Right cardiac atrium (tissue), 5 donors: ENCODE measurements around the gene A2M. TPM values are rescaled to one million over a fixed set of nuclear protein-coding genes. Genes with fewer than 3 reads are reported as not detected.

Experiments used
- ATAC-seq, 2 donors: fragments of 200-7000 bp; cut with Tn5 transposase; one replicate each; pipeline versions ENCODE4 v1.8.0 to v1.9.1; 2020; ENCODE audit warnings: moderate library complexity in 2 of 2, mild to moderate bottlenecking in 1 of 2
- DNase-seq, 3 donors: peaks; one replicate each; pipeline ENCODE4 v3.0.0-alpha.2; 2020
- H3K27ac ChIP-seq: one replicate; pipeline ENCODE4 v1.5.1; 2013; ENCODE audit warnings: mild to moderate bottlenecking, low read length, control low read depth, moderate library complexity
- H3K27me3 ChIP-seq: one replicate; pipeline ENCODE4 v1.6.1; 2013; ENCODE audit not compliant: control insufficient read depth, insufficient read depth
- H3K4me1 ChIP-seq: one replicate; pipeline ENCODE4 v1.6.1; 2013; ENCODE audit warnings: low read length; ENCODE audit not compliant: control insufficient read depth, insufficient read depth
- H3K4me3 ChIP-seq: one replicate; pipeline ENCODE4 v1.5.1; 2013; ENCODE audit warnings: low read length, control low read depth
- H3K9me3 ChIP-seq: one replicate; pipeline ENCODE4 v1.6.1; 2013; ENCODE audit warnings: low read length; ENCODE audit not compliant: control insufficient read depth
- WGBS: extraction: QIAGEN DNeasy Blood & Tissue Kit; methylation state at CpG from one replicate; pipeline ENCODE4 v1.1.7; 2013; 5-methylcytosine and 5-hydroxymethylcytosine counted together
- intact Hi-C, 4 donors: fragments of 100-400 bp; cut with DNase I; formaldehyde crosslinking; loops; one replicate each; pipeline versions ENCODE4 v1.11.0 to v1.14.0; 2022 to 2023
- polyA plus RNA-seq: library from polyadenylated mRNA; stranded (reverse); fragments of 200-250 nt; gene quantifications from one replicate; pipeline ENCODE4 v1.2.3, GENCODE V29; 2013
- total RNA-seq, 4 donors: library from RNA; stranded (reverse); fragmentation: NEBNext Ultra II Directional; extraction: Animal tissue kit (Norgen Biotek cat#: 25700); gene quantifications; one replicate each; pipeline ENCODE4 v1.2.1, GENCODE V29; 2021
- donor health status: healthy with polysubstance abuse.
- donor health status: DM: no; HTN: yes; CAD: no.
- donor health status: DM: no; HTN: no; CAD: no.
- donor health status: DM: no; HTN: yes; CAD: no; lungs with severe emphysema.
- donor health status: DM: yes; HTN: yes; CAD: no.

The A2M gene
- total and polyA plus RNA-seq, 5 donors, result 165 to 604 (median 503) TPM

DNA sequence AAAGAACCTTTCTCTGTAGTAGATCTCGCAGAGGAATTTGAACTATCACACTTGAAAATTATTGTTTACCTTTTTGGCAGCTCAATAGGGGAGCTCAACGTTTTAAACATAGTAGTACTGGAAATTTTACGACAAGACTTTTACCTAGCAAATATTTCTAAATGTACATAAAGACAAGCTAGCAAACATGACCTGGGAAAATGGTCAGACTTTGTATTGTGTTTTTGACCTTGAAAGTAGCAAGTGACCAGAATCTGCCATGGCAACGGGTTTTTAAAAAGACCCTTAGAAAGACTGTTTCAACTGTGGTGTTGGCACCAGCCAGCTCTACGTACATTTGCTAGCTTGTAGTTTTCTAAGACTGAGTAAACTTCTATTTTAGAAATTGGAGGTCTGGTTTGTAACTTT lies 20.2 kb upstream of the A2M start:
- intact Hi-C loops, result no loop called here
- no peak overlapping the region for H3K27ac ChIP-seq
- no peaks in the 10 kb centered on the region for H3K9me3 ChIP-seq
- no peak overlapping the region for H3K4me3 ChIP-seq
- DNase-seq (no peak), ATAC-seq (no peak)
- no peaks in the 10 kb centered on the region for H3K4me1 ChIP-seq
- no peaks in the 10 kb centered on the region for H3K27me3 ChIP-seq
- WGBS, result 93% methylated on average over 5 of the region's 5 CpGs

GRCh38 chr12:9134981-9135628 lies 19.4 kb upstream of the A2M start:
- WGBS, result 80% methylated on average over 16 of the region's 16 CpGs
- DNase-seq, result peak in 1 of 3 donors; percentile 45

GRCh38 chr12:9133216-9133916 lies 17.6 kb upstream of the A2M start:
- no peak for DNase-seq
- Histone ChIP-seq H3K27me3 (no peaks in the 10 kb centered on the region), H3K4me1 (no peaks in the 10 kb centered on the region), H3K4me3 (no peak overlapping the region), H3K27ac (no peak overlapping the region), H3K9me3 (no peaks in the 10 kb centered on the region)
- 55% methylated on average over 1 of the region's 1 CpG for WGBS
- intact Hi-C loops, result no loop called here
- no peak for ATAC-seq

More at GRCh38 chr12:9134981-9135628, 19.4 kb upstream of the A2M start:
- Histone ChIP-seq H3K4me3 (no peak overlapping the region), H3K4me1 (no peaks in the 10 kb centered on the region), H3K9me3 (no peaks in the 10 kb centered on the region), H3K27ac (no peak overlapping the region), H3K27me3 (no peaks in the 10 kb centered on the region)
- no peak for ATAC-seq
- intact Hi-C loops, result no loop called here

DNA sequence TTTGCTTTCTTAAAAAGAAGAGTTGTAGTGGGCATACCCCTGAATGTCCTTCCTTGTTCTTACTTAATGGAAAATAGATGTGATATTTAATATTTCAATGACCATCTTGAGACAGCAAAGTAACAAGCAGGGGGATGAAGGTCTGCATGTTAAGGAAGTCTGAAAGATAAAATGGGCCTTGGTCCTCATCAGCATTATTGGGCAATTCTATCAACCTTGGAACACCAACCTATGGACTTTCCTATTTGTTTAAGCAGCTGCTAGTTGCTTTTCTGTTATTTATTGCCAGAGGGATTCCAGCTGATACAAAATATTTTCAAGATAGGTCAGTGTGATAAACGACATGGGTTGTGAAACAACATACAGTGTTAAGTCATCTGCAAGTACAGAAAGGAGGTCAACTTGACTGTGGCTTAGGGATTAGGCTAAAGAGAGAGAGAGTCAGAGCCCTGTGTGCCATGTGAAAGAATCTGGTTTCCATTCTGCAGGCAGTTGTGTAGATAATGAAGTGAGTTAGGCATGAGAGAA lies 16.4 kb upstream of the A2M start:
- ATAC-seq, result no peak
- WGBS, result 63% methylated on average over 1 of the region's 1 CpG
- no peak for DNase-seq
- H3K4me3 ChIP-seq, result no peak overlapping the region
- intact Hi-C loops, result no loop called here
- no peak overlapping the region for H3K27ac ChIP-seq
- no peaks in the 10 kb centered on the region for H3K27me3 ChIP-seq
- H3K4me1 ChIP-seq, result no peaks in the 10 kb centered on the region
- no peaks in the 10 kb centered on the region for H3K9me3 ChIP-seq

DNA sequence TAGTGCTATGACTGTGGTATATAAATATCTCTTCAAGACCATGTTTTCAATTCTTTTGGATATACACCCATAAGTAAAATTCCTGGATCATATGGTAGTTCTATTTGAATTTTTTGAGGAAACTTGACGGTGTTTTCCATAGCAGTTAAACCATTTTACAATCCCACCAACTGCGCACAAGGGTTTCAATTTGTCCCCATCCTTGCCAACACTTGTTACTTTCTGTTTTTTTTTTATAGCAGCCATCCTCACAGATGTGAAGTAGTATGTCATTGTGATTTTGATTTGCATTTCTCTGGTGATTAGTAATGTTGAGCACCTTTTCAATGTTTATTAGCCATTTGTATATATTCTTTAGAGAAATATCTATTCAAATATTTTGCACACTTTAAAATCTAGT lies 14.5 kb upstream of the A2M start:
- no peaks in the 10 kb centered on the region for H3K9me3 ChIP-seq
- intact Hi-C loops, result no loop called here
- no peaks in the 10 kb centered on the region for H3K27me3 ChIP-seq
- no peak overlapping the region for H3K27ac ChIP-seq
- H3K4me1 ChIP-seq, result no peaks in the 10 kb centered on the region
- ATAC-seq (no peak), DNase-seq (no peak)
- WGBS, result 97% methylated on average over 2 of the region's 2 CpGs
- no peak overlapping the region for H3K4me3 ChIP-seq

- Histone ChIP-seq H3K4me3 (no peak overlapping the region), H3K27me3 (no peaks in the 10 kb centered on the region), H3K4me1 (no peaks in the 10 kb centered on the region), H3K9me3 (no peaks in the 10 kb centered on the region), H3K27ac (no peak overlapping the region)
- WGBS, result 96% methylated on average over 36 of the region's 36 CpGs
- no peak for ATAC-seq
- peak in 2 of 3 donors; percentile 38 to 41 for DNase-seq
- intact Hi-C loops, result no loop called here
Observed at GRCh38 chr12:9127936-9128663, 12.4 kb upstream of the A2M start.

DNA sequence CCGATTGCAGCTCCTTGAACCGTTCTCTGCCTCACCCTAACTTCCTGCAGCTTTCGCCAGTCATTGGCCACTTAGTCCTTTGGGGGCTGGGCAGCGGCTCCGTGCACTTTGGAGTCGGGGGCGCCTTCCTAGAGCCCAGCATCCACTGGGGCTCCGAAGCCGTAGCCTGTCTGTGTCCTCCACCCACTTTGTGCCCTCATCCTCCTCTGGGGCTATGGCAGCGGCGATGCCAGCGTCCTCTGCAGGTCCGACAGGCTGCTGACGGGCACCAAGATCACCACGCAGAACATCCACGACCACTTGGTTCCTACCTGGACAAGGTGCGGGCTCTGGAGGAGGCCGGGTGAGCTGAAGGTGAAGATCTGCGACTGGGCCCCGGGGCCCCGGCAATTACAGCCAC lies 11.8 kb upstream of the A2M start:
- no peak for ATAC-seq
- intact Hi-C loops, result no loop called here
- H3K27ac ChIP-seq, result no peak overlapping the region
- no peak overlapping the region for H3K4me3 ChIP-seq
- H3K4me1 ChIP-seq, result no peaks in the 10 kb centered on the region
- no peaks in the 10 kb centered on the region for H3K27me3 ChIP-seq
- H3K9me3 ChIP-seq, result no peaks in the 10 kb centered on the region
- 95% methylated on average over 21 of the region's 21 CpGs for WGBS
- peak in 1 of 3 donors; percentile 56 for DNase-seq

DNA sequence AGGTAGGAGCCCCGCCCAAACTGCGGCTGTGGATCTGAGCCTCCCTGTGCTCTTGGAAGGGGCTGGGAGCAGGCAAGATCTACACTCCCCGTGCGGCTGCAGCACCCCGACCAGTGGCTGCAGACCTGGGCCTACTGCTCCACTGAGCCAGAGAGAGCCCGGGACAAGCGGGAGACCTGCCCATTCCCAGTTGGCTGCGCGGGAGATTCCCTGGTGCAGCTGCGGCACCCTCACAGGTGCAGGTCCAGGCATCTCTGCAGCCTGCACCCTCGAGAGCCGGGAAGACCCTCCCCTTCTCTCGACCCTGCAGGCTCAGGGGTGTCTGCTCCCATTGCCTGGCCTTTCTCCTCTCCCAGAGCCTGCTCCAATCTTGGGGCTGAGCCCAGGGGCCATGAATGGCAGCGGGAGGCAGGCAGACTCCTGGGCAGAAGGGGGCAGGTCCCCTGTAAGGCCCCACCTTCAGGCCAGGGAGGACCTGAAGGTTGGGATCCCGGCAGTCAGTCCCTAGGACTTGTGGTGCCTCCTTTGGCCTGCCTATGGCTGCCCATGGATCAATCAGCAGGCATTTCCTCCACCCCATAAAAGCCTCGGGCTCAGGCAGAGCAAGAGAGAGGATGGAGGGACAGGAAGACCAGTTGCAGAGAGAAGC lies 8.8 kb upstream of the A2M start:
- intact Hi-C loops, result no loop called here
- ATAC-seq (peak; percentile 29 to 34), DNase-seq (peak in 2 of 3 donors; percentile 37 to 51)

DNA sequence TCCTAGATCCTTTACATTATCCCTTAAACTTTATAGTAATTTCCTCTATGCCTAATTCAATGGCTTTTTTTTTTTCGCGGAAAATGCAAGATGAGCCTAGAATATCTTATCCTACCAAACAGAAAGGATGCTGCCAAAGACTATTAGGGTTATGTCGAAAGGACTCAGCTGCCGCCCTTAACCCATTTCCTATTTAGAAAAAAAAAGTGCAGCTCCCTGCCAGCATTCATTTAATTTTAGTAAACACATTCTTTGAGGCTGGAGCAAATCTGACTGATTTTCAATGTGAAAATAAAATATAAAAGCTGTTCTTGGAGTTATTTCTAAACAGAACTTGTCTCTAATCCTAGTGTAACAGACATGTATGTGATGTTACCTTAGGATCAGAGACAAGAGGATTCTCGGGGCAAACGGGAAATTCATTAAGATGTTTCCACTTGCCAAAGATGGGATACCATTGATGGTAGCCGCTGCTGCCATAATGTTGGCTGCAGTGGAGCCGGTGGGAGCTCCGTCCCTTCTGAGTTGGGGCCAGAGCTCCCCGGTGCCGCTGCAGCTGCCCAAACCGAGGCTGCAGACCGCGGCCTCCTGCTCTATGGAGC lies 8.2 kb upstream of the A2M start:
- DNase-seq (peak in 1 of 3 donors; percentile 43), ATAC-seq (peak; percentile 43 to 59)
- peak overlapping the region; percentile 47 for H3K4me3 ChIP-seq
- H3K27me3 ChIP-seq, result no peaks in the 10 kb centered on the region
- H3K27ac ChIP-seq, result peak overlapping the region; percentile 3
- H3K4me1 ChIP-seq, result no peaks in the 10 kb centered on the region
- H3K9me3 ChIP-seq, result no peaks in the 10 kb centered on the region
- intact Hi-C loops, result no loop called here
- 62% methylated on average over 14 of the region's 14 CpGs for WGBS

More for the DNA sequence above, 8.8 kb upstream of the A2M start:
- no peak overlapping the region for H3K4me3 ChIP-seq
- H3K27ac ChIP-seq, result peak overlapping the region; percentile 3
- H3K9me3 ChIP-seq, result no peaks in the 10 kb centered on the region
- H3K27me3 ChIP-seq, result no peaks in the 10 kb centered on the region
- WGBS, result 92% methylated on average over 16 of the region's 16 CpGs
- H3K4me1 ChIP-seq, result no peaks in the 10 kb centered on the region

DNA sequence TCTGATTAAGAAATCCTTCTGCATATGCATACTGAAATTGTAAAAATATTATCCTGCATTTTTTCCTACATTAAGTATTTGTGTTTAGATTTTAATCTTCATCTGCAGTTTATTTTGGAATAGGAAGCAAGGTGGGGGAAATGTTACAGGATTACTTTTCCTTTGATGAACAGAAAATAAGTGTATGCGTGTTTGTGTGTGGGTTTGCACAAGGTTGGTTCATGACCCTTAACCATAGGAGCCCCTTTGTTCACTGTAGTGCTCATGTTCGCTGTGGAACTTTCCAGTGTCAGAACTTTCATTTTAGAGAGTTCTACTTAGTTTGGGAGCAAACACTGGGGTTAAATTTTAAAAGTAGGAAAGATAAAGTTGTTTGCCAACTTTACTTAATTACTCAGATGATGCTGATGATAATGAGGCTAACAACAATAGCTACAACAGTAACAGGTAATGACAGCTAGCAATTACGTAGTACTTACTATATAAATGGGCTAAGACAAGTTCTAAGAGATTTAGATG lies 6.4 kb upstream of the A2M start:
- intact Hi-C loops, result no loop called here
- H3K27ac ChIP-seq, result no peak overlapping the region
- H3K4me3 ChIP-seq, result no peak overlapping the region
- ATAC-seq (no peak), DNase-seq (no peak)
- H3K4me1 ChIP-seq, result peaks cover 5% of the 10 kb centered on the region
- 60% methylated on average over 3 of the region's 3 CpGs for WGBS
- H3K9me3 ChIP-seq, result no peaks in the 10 kb centered on the region
- no peaks in the 10 kb centered on the region for H3K27me3 ChIP-seq
